H9 (cell line): ENCODE data around the gene DUOX1. TPM values are rescaled to one million over a fixed set of nuclear protein-coding genes. Genes with fewer than 3 reads are reported as not detected.

Experiments
- DNase-seq: peaks from one replicate; pipeline ENCODE4 v3.0.0-alpha.2; 2017
- H2AFZ ChIP-seq: one replicate; pipeline ENCODE4 v1.6.1; 2013; ENCODE audit warnings: mild to moderate bottlenecking, low read length, control low read depth, moderate library complexity
- H2AK5ac ChIP-seq: 2 replicates; pipeline ENCODE4 v1.6.1; 2013; ENCODE audit warnings: low read length, control low read depth, mixed read lengths; ENCODE audit not compliant: insufficient read length
- H2BK120ac ChIP-seq: one replicate; pipeline ENCODE4 v1.6.1; 2013; ENCODE audit warnings: low read depth, mild to moderate bottlenecking, low read length, control low read depth, inconsistent platforms; ENCODE audit not compliant: poor library complexity, severe bottlenecking
- H2BK12ac ChIP-seq: 2 replicates; pipeline ENCODE4 v1.6.1; 2013; ENCODE audit warnings: low read length, control low read depth, mixed read lengths, low read depth; ENCODE audit not compliant: insufficient read length
- H2BK15ac ChIP-seq: 2 replicates; pipeline ENCODE4 v1.6.1; 2013; ENCODE audit warnings: low read depth, low read length, control low read depth
- H2BK20ac ChIP-seq: one replicate; pipeline ENCODE4 v1.6.1; 2013; ENCODE audit warnings: low read depth, mild to moderate bottlenecking, low read length, control low read depth, inconsistent platforms; ENCODE audit not compliant: poor library complexity, severe bottlenecking
- H2BK5ac ChIP-seq: 2 replicates; pipeline ENCODE4 v1.6.1; 2013; ENCODE audit warnings: low read length, control low read depth, mixed read lengths; ENCODE audit not compliant: insufficient read length
- H3K14ac ChIP-seq: 2 replicates; pipeline ENCODE4 v1.6.1; 2013; ENCODE audit warnings: low read length, control low read depth; ENCODE audit not compliant: insufficient read depth
- H3K18ac ChIP-seq: 2 replicates; pipeline ENCODE4 v1.6.1; 2013; ENCODE audit warnings: low read depth, mild to moderate bottlenecking, mixed read lengths, low read length, control low read depth; ENCODE audit not compliant: insufficient read length
- H3K23ac ChIP-seq: 2 replicates; pipeline ENCODE4 v1.6.1; 2013; ENCODE audit warnings: low read length, control low read depth, mixed read lengths, low read depth; ENCODE audit not compliant: insufficient read length
- H3K23me2 ChIP-seq: 2 replicates; pipeline ENCODE4 v1.6.1; 2013; ENCODE audit warnings: low read depth, mild to moderate bottlenecking, mixed read lengths, low read length, control low read depth; ENCODE audit not compliant: insufficient read length, poor library complexity, severe bottlenecking
- H3K27ac ChIP-seq: 2 replicates; pipeline ENCODE4 v1.5.1; 2013; ENCODE audit warnings: low read length, control low read depth, mixed read lengths, low read depth; ENCODE audit not compliant: insufficient read length
- H3K27me3 ChIP-seq: 2 replicates; pipeline ENCODE4 v1.6.1; 2013; ENCODE audit warnings: low read length, control low read depth, inconsistent platforms; ENCODE audit not compliant: insufficient read depth
- H3K4ac ChIP-seq: 2 replicates; pipeline ENCODE4 v1.6.1; 2013; ENCODE audit warnings: low read depth, mild to moderate bottlenecking, control low read depth, inconsistent platforms, low read length, moderate library complexity
- H3K4me1 ChIP-seq: 2 replicates; pipeline ENCODE4 v1.6.1; 2013; ENCODE audit warnings: low read length, control low read depth, inconsistent platforms; ENCODE audit not compliant: insufficient read depth
- H3K4me2 ChIP-seq: 2 replicates; pipeline ENCODE4 v1.6.1; 2013; ENCODE audit warnings: low read length, control low read depth, mixed read lengths; ENCODE audit not compliant: insufficient read length, insufficient read depth
- H3K56ac ChIP-seq: 2 replicates; pipeline ENCODE4 v1.6.1; 2013; ENCODE audit warnings: low read depth, mild to moderate bottlenecking, mixed read lengths, low read length, control low read depth; ENCODE audit not compliant: insufficient read length
- H3K79me1 ChIP-seq: 2 replicates; pipeline ENCODE4 v1.6.1; 2013; ENCODE audit warnings: low read depth, mild to moderate bottlenecking, moderate library complexity, low read length, control low read depth, inconsistent platforms; ENCODE audit not compliant: insufficient read depth, poor library complexity, severe bottlenecking
- H3K79me2 ChIP-seq: 2 replicates; pipeline ENCODE4 v1.6.1; 2013; ENCODE audit warnings: low read length, control low read depth, inconsistent platforms; ENCODE audit not compliant: insufficient read depth
- H3K9ac ChIP-seq: 2 replicates; pipeline ENCODE4 v1.6.1; 2013; ENCODE audit warnings: low read length, control low read depth, mixed read lengths; ENCODE audit not compliant: insufficient read length; ENCODE audit errors: extremely low read depth
- H3K9me3 ChIP-seq: one replicate; pipeline ENCODE4 v1.6.1; 2013; ENCODE audit warnings: low read depth, low read length, inconsistent platforms; ENCODE audit not compliant: control insufficient read depth
- H3T11ph ChIP-seq: one replicate; pipeline ENCODE4 v1.6.1; 2013; ENCODE audit warnings: mild to moderate bottlenecking, low read length, control low read depth, inconsistent platforms
- H4K20me1 ChIP-seq: one replicate; pipeline ENCODE4 v1.6.1; 2013; ENCODE audit not compliant: control insufficient read depth, insufficient read length, insufficient read depth
- H4K5ac ChIP-seq: 2 replicates; pipeline ENCODE4 v1.6.1; 2013; ENCODE audit warnings: low read depth, mild to moderate bottlenecking, mixed read lengths, low read length, control low read depth; ENCODE audit not compliant: insufficient read length
- H4K8ac ChIP-seq: replicated peaks from 2 replicates; pipeline ENCODE4 v1.6.1; 2013; ENCODE audit warnings: low read length, control low read depth, mixed read lengths, low read depth; ENCODE audit not compliant: insufficient read length
- H4K91ac ChIP-seq: 2 replicates; pipeline ENCODE4 v1.6.1; 2013; ENCODE audit warnings: low read depth, mild to moderate bottlenecking, moderate library complexity, mixed read lengths, low read length, control low read depth; ENCODE audit not compliant: insufficient read length
- H3K27ac Mint-ChIP-seq, 3 experiments: 2 replicates in 2 of 3; 3 replicates in 1 of 3; pipeline ENCODE4 v1.8.0; 2020 to 2021; ENCODE audit warnings: mixed read lengths in 3 of 3, mild to moderate bottlenecking in 1 of 3, moderate library complexity in 1 of 3
- H3K27me3 Mint-ChIP-seq: 2 replicates; pipeline ENCODE4 v1.8.0; 2021; ENCODE audit warnings: low read depth, mild to moderate bottlenecking, moderate library complexity, mixed read lengths
- H3K36me3 Mint-ChIP-seq, 3 experiments: 2 replicates in 2 of 3; 3 replicates in 1 of 3; pipeline ENCODE4 v1.8.0; 2020 to 2021; ENCODE audit warnings: low read depth in 3 of 3, mixed read lengths in 3 of 3; ENCODE audit not compliant: insufficient read depth in 1 of 3
- H3K4me1 Mint-ChIP-seq, 2 experiments: 2 replicates each; pipeline ENCODE4 v1.8.0; 2020; ENCODE audit warnings: mixed read lengths in 2 of 2
- H3K4me3 Mint-ChIP-seq, 2 experiments: 2 replicates in 1 of 2; 3 replicates in 1 of 2; pipeline ENCODE4 v1.8.0; 2020 to 2021; ENCODE audit warnings: mild to moderate bottlenecking in 2 of 2, mixed read lengths in 2 of 2, moderate library complexity in 1 of 2
- H3K9me3 Mint-ChIP-seq, 2 experiments: 2 replicates in 1 of 2; 3 replicates in 1 of 2; pipeline ENCODE4 v1.8.0; 2020; ENCODE audit warnings: mild to moderate bottlenecking in 2 of 2, mixed read lengths in 2 of 2, moderate library complexity in 1 of 2
- CTCF ChIP-seq: fragments of 200-600 bp; sonication (generic); conservative IDR thresholded peaks from 3 replicates; pipeline ENCODE4 v1.8.0; 2021; ENCODE audit warnings: antibody characterized with exemption, mild to moderate bottlenecking
- WGBS: extraction: QIAGEN DNeasy Blood & Tissue Kit; methylation state at CpG from one replicate; pipeline ENCODE4 v1.1.7; 2013; ENCODE audit warnings: missing lambda C conversion rate, low lambda C conversion rate, mixed read lengths; ENCODE audit not compliant: insufficient read length; ENCODE audit errors: extremely low coverage; 5-methylcytosine and 5-hydroxymethylcytosine counted together
- total RNA-seq: library from RNA; stranded (reverse); gene quantifications from 2 replicates; pipeline ENCODE4 v1.2.1, GENCODE V29; 2021

Gene DUOX1
- total RNA-seq, 1 experiment from 2014 or later, result 2.6 TPM

- Histone ChIP-seq H2BK12ac (no peak overlapping the region), H2BK15ac (no peak overlapping the region), H3K4ac (no peak overlapping the region), H3K79me2 (no peaks in the 10 kb centered on the region), H4K20me1 (no peaks in the 10 kb centered on the region), H3K4me1 (no peaks in the 10 kb centered on the region), H2AFZ (no peak overlapping the region), H3K27me3 (no peaks in the 10 kb centered on the region), H3K27ac (no peak overlapping the region), H4K8ac (no peak overlapping the region), H4K5ac (no peak overlapping the region), H3K79me1 (no peaks in the 10 kb centered on the region), H2AK5ac (no peak overlapping the region), H3K23ac (no peak overlapping the region), H4K91ac (no peak overlapping the region), H3K14ac (no peak overlapping the region), H3K4me2 (no peak overlapping the region), H3K9me3 (no peaks in the 10 kb centered on the region), H3K9ac (no peak overlapping the region), H3K56ac (no peak overlapping the region), H3T11ph (no peak overlapping the region), H3K18ac (no peak overlapping the region), H2BK5ac (no peak overlapping the region), H2BK20ac (no peak overlapping the region), H3K23me2 (no peaks in the 10 kb centered on the region), H2BK120ac (no peak overlapping the region)
- H3K27me3 Mint-ChIP-seq, result peaks cover 27% of the 10 kb centered on the region
- TF ChIP-seq CTCF, result no peak
- no peaks in the 10 kb centered on the region; a peak in 1 of 7 replicates for H3K36me3 Mint-ChIP-seq
- no peaks in the 10 kb centered on the region; a peak in 1 of 5 replicates for H3K9me3 Mint-ChIP-seq
- DNase-seq, result no peak
- H3K4me1 Mint-ChIP-seq, result peaks cover 8 to 9% of the 10 kb centered on the region in 2 experiments
- no peak overlapping the region for H3K4me3 Mint-ChIP-seq
- WGBS, result no CpG with 5 or more reads among the region's 11 CpGs
- H3K27ac Mint-ChIP-seq, result no peak overlapping the region
Measured at GRCh38 chr15:45095661-45096060, 34.1 kb upstream of the DUOX1 start.
